Stimulated activated CD4-positive, alpha-beta T cell treated with anti-CD3 and anti-CD28 coated beads, Interleukin-12 subunit alpha, Interleukin-12 subunit beta, amount 100 ng/mL, for 4 hours (primary cell): ENCODE data around the gene MGMT.

ENCODE experiments used
- DNase-seq: peaks from one replicate; pipeline ENCODE4 v3.0.0-alpha.2; 2020

MGMT gene

GRCh38 chr10:129459762-129460539 is 7.1 kb upstream of the MGMT start:
- DNase-seq, result no peak

- no peak for DNase-seq
These were observed 4.7 kb upstream of the MGMT start for GRCh38 chr10:129462257-129462795.

- DNase-seq, result no peak
These were observed 2.8 kb upstream of the MGMT start for GRCh38 chr10:129464251-129464650.

GRCh38 chr10:129465796-129466702 is 992 bp upstream of the MGMT start:
- DNase-seq, result no peak

GRCh38 chr10:129467359-129468064 is 471 bp downstream of the MGMT start:
- DNase-seq, result peak; percentile 17

- DNase-seq, result no peak
These were observed 1.1 kb downstream of the MGMT start for GRCh38 chr10:129468187-129468586.

- no peak for DNase-seq
These were observed 3.2 kb downstream of the MGMT start for GRCh38 chr10:129470103-129470851.

GRCh38 chr10:129471447-129472175 is 4.6 kb downstream of the MGMT start:
- no peak for DNase-seq

- DNase-seq, result no peak
These were observed 5.9 kb downstream of the MGMT start for GRCh38 chr10:129472696-129473555.

- DNase-seq, result no peak
These were observed 7.6 kb downstream of the MGMT start for GRCh38 chr10:129474642-129475041.

- no peak for DNase-seq
These were observed 9.4 kb downstream of the MGMT start for GRCh38 chr10:129476431-129476830.

GRCh38 chr10:129477051-129477450 is 10.0 kb downstream of the MGMT start:
- DNase-seq, result no peak

- no peak for DNase-seq
These were observed 14.6 kb downstream of the MGMT start for GRCh38 chr10:129481641-129482040.

- DNase-seq, result no peak
These were observed 16.5 kb downstream of the MGMT start for GRCh38 chr10:129483430-129484010.

- DNase-seq, result no peak
These were observed 19.8 kb downstream of the MGMT start for GRCh38 chr10:129486805-129487204.

- DNase-seq, result no peak
These were observed 24.2 kb downstream of the MGMT start for GRCh38 chr10:129491123-129491734.

GRCh38 chr10:129494176-129494575 is 27.1 kb downstream of the MGMT start:
- DNase-seq, result no peak

- DNase-seq, result no peak
These were observed 27.7 kb downstream of the MGMT start for GRCh38 chr10:129494740-129495139.

- DNase-seq, result no peak
These were observed 28.2 kb downstream of the MGMT start for GRCh38 chr10:129495256-129495655.

GRCh38 chr10:129495698-129496097 is 28.7 kb downstream of the MGMT start:
- DNase-seq, result no peak
